Right lobe of liver (tissue), 6 donors: ENCODE data around the gene TOGARAM2. TPM values are rescaled to one million over a fixed set of nuclear protein-coding genes. Genes with fewer than 3 reads are reported as not detected.

Experiments
- ATAC-seq, 4 donors: fragments of 200-7000 bp; cut with Tn5 transposase; one replicate each; pipeline ENCODE4 v1.9.1; 2020; ENCODE audit warnings: mild to moderate bottlenecking in 4 of 4, moderate library complexity in 4 of 4
- DNase-seq, 3 donors: peaks; one replicate each; pipeline ENCODE4 v3.0.0-alpha.2; 2020
- H3K27ac ChIP-seq, 3 donors: fragments of 200-600 bp; one replicate each; pipeline ENCODE4 v1.8.0; 2022
- H3K27me3 ChIP-seq, 2 donors: fragments of 200-600 bp; one replicate each; pipeline ENCODE4 v1.8.0; 2022
- H3K36me3 ChIP-seq, 4 donors: fragments of 200-600 bp; sonication (generic) in 1 of 4; one replicate each; pipeline versions ENCODE4 v1.5.1 to v1.8.0; 2017 to 2022; ENCODE audit warnings: control low read depth in 1 of 4
- H3K4me1 ChIP-seq, 4 donors: fragments of 200-600 bp; sonication (generic) in 1 of 4; one replicate each; pipeline versions ENCODE4 v1.5.1 to v1.8.0; 2017 to 2022; ENCODE audit warnings: control low read depth in 1 of 4
- H3K4me3 ChIP-seq, 3 donors: fragments of 200-600 bp; one replicate each; pipeline ENCODE4 v1.8.0; 2022
- H3K9me3 ChIP-seq, 4 donors: fragments of 200-600 bp; sonication (generic) in 1 of 4; one replicate each; pipeline versions ENCODE4 v1.5.1 to v1.8.0; 2017 to 2022; ENCODE audit warnings: control low read depth in 1 of 4
- CTCF ChIP-seq, 4 donors: fragments of 200-600 bp in 3 of 4; fragments of 450-650 bp in 1 of 4; IDR thresholded peaks; one replicate each; pipeline versions ENCODE4 v1.5.1 to v1.8.0; 2016 to 2022; ENCODE audit warnings: antibody characterized with exemption in 4 of 4, mild to moderate bottlenecking in 2 of 4
- POLR2A ChIP-seq: fragments of 450-650 bp; IDR thresholded peaks from one replicate; pipeline ENCODE4 v1.6.1; 2017; ENCODE audit warnings: antibody characterized with exemption, mild to moderate bottlenecking
- whole genome bisulfite sequencing: methylation state at CpG from one replicate; pipeline ENCODE4 v1.1.6; 2018; ENCODE audit warnings: low coverage, low lambda C conversion rate; ENCODE audit not compliant: insufficient coverage; ENCODE audit errors: missing lambda C conversion rate; 5-methylcytosine and 5-hydroxymethylcytosine counted together
- intact Hi-C, 2 donors: fragments of 100-400 bp; cut with DNase I; formaldehyde crosslinking; loops; one replicate each; pipeline versions ENCODE4 v1.11.2 to v1.14.1; 2022
- total RNA-seq, 6 experiments: library from RNA; depleted of rRNA in 2 of 6; stranded (reverse); fragments of >200 nt in 2 of 6; fragmentation: NEBNext Ultra II Directional in 3 of 6; extraction: Animal tissue kit (Norgen Biotek cat#: 25700) in 3 of 6; gene quantifications; one replicate each; pipeline versions ENCODE4 v1.1.0 to v1.2.4, GENCODE V29; 2016 to 2023
- donor health status: DM: no; HTN: yes; CAD: no.
- donor health status: DM: no; HTN: no; CAD: no.
- donor health status: DM: no; HTN: no; CAD: no.
- donor health status: DM: no; HTN: yes; CAD: no.
- donor health status: DM: no; HTN: yes; CAD: no.

TOGARAM2 gene
- total RNA-seq, 6 experiments from 2014 or later, result 0.06 to 0.37 (median 0.14) TPM; not detected in 1

- H3K9me3 ChIP-seq, result no peaks in the 10 kb centered on the region
- DNase-seq (no peak), ATAC-seq (no peak)
- H3K4me3 ChIP-seq, result no peak overlapping the region
- WGBS, result no CpG with 5 or more reads among the region's 4 CpGs
- no peak overlapping the region for H3K27ac ChIP-seq
- no peaks in the 10 kb centered on the region for H3K27me3 ChIP-seq
- TF ChIP-seq POLR2A (no peak), CTCF (IDR thresholded peaks at IDR 0.05) (no peak)
- H3K36me3 ChIP-seq, result no peaks in the 10 kb centered on the region
- intact Hi-C loops, result no loop called here
- H3K4me1 ChIP-seq, result no peaks in the 10 kb centered on the region
These were observed 63.4 kb downstream of the TOGARAM2 start for GRCh38 chr2:29044459-29044858.

GRCh38 chr2:29046321-29046720, 65.2 kb downstream of the TOGARAM2 start:
- Histone ChIP-seq H3K27me3 (no peaks in the 10 kb centered on the region), H3K36me3 (no peaks in the 10 kb centered on the region), H3K4me3 (no peak overlapping the region), H3K4me1 (no peaks in the 10 kb centered on the region), H3K27ac (no peak overlapping the region), H3K9me3 (no peaks in the 10 kb centered on the region)
- intact Hi-C loops, result no loop called here
- WGBS, result 80% methylated on average over 1 of the region's 2 CpGs
- TF ChIP-seq POLR2A (no peak), CTCF (IDR thresholded peaks at IDR 0.05) (no peak)
- DNase-seq, result no peak
- ATAC-seq, result no peak

- ATAC-seq (no peak), DNase-seq (no peak)
- TF ChIP-seq POLR2A (no peak), CTCF (IDR thresholded peaks at IDR 0.05) (no peak)
- H3K4me3 ChIP-seq, result no peak overlapping the region
- no peaks in the 10 kb centered on the region for H3K4me1 ChIP-seq
- intact Hi-C loops, result no loop called here
- H3K9me3 ChIP-seq, result no peaks in the 10 kb centered on the region
- H3K27me3 ChIP-seq, result no peaks in the 10 kb centered on the region
- H3K36me3 ChIP-seq, result no peaks in the 10 kb centered on the region
- H3K27ac ChIP-seq, result no peak overlapping the region
- WGBS, result 83% methylated on average over 6 of the region's 9 CpGs
These were observed 66.2 kb downstream of the TOGARAM2 start for GRCh38 chr2:29047083-29047845.

- no peaks in the 10 kb centered on the region for H3K4me1 ChIP-seq
- H3K4me3 ChIP-seq, result no peak overlapping the region
- ATAC-seq (no peak), DNase-seq (no peak)
- no peak overlapping the region for H3K27ac ChIP-seq
- intact Hi-C loops, result no loop called here
- no peak for TF ChIP-seq CTCF (IDR thresholded peaks at IDR 0.05)
- TF ChIP-seq POLR2A, result no peak
- H3K36me3 ChIP-seq, result no peaks in the 10 kb centered on the region
- no peaks in the 10 kb centered on the region for H3K9me3 ChIP-seq
- WGBS, result 43% methylated on average over 4 of the region's 8 CpGs
- H3K27me3 ChIP-seq, result no peaks in the 10 kb centered on the region
These were observed 69.5 kb downstream of the TOGARAM2 start for GRCh38 chr2:29050591-29050990.
